Raji (cell line): Measurements from ENCODE around the gene SLC2A2.

Source experiments
- POLR2A ChIP-seq: IDR thresholded peaks from 2 replicates; pipeline ENCODE4 v1.6.1; 2011; ENCODE audit warnings: low read depth, low read length, control low read depth; ENCODE audit not compliant: insufficient read depth

The SLC2A2 gene

DNA sequence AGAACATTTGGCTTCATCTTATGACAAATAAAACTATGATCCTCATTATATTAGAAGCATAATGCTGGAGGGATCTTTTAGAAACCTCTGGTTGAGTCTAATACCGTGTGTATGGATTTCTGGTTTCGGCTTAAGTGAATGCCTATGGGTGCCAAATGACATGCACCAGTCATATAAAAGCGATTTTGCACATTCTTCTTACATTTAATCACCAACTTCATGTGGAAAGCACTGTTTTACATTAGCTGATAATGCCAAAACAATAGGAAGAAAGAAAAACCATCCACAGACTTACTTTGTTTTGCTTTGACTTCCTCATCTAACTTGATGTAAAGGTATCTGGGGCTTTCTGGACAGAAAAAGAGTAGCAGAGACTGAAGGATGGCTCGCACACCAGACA lies 20.9 kb downstream of the SLC2A2 start:
- no peak for TF ChIP-seq POLR2A

DNA sequence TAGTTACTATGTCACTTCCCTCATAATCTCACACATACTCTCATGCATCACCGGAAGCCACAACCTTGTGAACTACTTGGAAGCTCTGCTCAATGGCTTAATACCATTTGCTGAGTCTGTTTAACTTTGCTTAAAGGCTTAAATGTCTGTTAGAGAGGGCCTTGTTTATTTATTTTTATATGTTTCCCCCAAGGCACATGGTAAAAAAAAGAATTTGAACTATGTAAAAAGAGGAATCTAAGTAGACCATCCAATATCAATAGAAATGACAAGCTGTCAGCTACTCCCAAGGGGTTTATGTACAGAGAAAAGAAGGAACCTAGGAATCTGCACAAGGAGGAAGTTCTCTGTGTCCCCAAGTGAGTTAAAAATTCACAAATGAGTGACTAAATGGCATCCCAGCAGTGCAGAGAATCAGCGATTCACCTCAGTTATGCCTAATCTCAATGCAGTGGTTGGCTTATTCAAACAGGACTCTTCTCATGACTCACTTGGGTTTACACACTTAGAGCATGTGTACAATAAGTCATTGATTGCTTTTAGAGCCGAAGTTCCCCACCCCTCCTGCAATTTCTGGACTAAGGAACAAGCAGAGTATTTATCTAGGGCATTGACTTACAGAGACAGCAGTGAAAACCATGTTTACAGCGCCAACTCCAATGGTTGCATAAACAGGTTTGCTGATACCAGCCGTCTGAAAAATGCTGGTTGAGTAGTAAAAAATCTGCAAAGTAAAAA lies 24.4 kb downstream of the SLC2A2 start:
- TF ChIP-seq POLR2A, result no peak

DNA sequence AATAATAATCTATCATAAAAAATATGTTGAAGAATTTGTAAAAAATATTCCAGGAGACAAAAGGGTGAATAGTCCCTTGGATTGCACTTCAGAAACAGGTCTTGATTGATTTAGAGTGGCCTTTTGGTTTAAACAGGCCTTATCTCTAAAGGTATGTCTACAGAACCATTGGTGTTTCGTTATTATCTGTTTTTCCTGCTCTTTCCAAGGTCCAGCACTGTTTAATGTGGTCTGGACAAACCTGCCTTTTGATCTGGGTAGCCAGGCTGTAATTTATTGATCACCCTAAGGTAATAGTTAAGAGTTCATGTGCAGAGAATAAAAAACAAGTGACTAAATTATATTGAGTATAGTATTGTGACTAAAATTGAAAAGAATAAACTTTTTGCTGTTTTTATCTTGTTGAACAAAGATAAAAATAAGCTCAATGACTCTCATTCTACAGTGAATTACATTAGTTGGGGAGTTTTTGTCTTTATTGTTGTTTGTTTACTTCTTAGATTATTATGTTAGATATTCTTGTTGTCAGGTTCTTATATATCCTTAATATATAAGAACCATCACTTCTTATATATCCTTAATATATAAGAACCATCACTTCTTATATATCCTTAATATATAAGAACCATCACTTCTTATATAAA lies 25.1 kb downstream of the SLC2A2 start:
- no peak for TF ChIP-seq POLR2A

DNA sequence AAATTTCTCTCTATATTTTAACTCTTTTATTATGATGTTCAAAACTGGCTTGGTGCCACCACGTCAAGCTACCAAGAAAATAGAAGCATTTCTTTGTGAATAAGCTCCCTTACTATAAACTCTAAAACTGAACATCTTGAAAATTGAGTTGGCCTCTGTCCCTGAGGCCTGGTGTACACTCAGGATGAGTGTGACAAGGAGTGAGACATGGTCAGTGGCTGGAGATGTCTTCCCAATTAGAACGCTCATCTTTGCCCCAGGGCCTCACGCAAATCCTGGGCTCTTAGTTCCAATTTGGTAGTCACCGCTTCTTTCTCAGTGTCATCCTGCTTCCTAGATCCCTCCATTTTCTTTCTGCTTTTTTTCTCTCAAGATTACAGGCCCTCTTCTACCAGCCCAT lies 26.2 kb downstream of the SLC2A2 start:
- TF ChIP-seq POLR2A, result no peak

DNA sequence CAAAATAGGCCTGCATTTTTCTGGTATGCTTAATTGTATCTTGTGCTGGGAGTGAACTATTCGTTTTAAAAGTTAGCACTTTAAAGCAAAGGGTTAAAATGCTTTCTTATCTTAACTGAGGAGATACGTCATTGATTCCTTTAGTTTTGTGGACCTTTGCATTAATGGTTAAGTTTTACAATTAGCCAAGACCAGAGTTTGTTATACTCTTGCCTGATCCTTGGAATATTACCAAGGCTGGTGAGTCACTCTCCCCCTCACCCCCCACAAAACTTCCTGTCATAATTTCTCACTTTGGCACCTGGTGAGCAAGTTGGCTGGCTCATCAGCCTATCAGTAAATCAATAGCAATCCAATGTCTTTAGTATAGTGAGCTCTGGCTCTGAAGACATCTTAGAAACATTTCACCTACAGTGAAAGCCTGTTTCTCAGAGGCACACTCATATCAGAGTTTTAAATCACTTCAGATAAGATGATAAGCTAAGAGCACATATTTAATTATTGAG lies 26.7 kb downstream of the SLC2A2 start:
- TF ChIP-seq POLR2A, result no peak

DNA sequence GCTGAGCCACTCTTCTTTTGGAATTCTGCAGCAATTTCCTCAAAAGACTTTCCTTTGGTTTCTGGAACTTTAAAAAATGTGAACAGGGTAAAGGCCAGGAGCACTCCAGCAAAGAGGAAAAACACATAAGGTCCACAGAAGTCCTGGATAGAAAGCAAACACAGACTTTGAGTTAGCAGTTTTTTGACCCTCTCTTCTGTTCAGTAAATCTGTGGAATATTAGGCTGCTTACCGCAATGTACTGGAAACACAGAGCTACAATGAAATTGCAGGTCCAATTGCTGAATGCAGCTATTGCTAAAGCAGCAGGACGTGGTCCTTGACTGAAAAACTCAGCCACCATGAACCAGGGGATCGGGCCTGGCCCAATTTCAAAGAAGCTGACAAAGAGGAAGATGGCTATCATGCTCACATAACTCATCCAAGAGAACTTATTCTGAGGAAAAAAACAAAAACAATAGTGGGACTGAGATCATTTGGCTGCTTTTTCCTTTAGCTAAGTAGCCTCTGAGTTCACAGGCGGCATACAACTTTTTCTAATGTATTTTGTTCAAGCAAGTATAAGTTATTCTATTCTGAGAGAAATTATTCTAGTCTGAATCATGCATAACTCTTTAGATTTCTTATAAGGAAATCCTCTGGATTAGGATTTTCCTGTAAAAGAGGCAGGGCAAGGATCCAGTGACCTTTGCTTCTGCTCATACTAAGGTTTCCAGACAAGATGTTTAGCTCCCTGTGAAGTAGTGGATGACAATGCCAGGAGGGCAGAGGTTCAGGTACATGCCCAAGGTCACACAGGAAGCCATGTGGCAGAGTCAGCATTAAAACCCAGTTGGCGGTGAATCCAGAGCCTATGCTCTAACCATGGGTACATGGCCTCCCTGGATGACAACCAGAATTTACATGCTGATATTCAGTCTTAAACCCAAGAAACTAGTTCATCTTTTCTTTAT lies 28.3 kb downstream of the SLC2A2 start:
- TF ChIP-seq POLR2A, result no peak

DNA sequence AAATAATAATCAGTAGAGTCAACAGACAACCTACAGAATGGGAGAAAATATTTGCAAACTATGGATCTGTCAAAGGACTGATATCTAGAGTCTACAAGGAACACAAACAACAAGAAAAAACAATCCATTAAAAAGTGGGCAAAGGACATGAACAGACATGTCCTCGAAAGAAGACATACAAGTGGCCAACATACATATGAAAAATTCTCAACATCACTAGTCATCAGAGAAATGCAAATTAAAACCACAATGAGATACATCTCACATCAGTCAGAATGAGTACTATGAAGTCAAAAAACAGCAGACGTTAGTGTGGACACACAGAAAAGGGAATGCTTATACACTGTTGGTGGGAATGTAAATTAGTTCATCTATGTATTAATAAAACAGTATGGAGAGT lies 33.7 kb downstream of the SLC2A2 start:
- no peak for TF ChIP-seq POLR2A

DNA sequence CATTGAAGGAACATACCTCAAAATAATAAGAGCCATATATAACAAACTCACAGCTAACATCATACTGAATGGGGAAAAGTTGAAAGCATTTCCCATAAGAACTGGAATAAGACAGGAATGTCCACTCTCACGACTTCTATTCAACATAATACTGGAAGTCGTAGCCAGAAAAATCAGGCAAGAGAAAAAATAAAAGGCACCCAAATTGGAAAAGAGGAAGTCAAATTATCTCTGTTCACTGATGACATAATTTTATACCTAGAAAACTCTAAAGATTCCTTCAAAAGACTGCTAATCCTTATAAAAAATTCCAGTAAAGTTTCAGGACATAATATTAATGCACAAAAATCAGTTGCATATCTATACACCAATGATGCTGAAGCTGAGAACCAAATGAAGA lies 34.9 kb downstream of the SLC2A2 start:
- no peak for TF ChIP-seq POLR2A

DNA sequence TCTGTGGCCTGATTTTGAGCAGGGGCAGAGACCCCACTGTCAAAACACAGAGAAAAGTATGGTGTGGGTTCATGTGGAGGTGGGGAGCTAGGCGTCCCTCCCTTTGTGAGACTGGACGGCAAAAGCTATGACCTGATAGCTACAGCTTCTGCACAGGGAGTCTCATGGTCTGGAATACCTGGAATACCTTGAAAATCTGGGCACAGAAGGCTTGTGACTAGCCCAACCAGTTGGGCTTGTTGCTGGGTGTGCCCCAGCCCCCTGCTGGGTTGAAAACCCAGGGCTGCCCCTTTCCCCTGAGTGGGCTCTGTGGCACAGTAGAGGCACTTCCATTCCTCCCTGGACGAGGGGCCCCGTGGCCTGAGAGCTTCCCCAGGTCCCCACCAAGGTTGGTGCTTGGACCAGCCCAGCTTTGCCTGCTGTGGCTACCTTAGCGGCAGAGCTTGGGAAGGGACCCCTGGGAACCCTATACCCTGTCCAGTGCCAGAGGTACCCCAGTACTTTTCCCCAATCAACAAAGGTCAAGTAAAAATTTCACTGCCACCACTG lies 37.3 kb downstream of the SLC2A2 start:
- TF ChIP-seq POLR2A, result no peak

DNA sequence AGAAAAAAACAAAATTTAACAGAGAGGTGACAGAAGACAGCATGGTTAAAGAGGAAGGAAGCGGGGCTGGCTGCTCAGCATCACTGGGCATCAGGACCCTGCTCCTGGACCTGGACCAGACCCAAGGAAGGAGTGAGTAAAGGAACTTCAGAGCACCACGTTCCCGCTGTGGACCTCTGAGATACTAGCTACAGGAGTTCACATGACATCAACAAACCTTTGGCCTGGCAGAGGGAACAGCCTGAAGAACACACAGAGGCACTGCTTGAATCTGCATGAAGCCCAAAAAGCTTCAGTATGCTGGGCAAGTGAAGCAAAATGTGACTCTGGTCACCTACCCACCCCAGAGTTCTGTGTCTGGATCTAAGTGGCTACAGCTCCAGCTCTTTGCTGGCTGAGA lies 38.1 kb downstream of the SLC2A2 start:
- no peak for TF ChIP-seq POLR2A

DNA sequence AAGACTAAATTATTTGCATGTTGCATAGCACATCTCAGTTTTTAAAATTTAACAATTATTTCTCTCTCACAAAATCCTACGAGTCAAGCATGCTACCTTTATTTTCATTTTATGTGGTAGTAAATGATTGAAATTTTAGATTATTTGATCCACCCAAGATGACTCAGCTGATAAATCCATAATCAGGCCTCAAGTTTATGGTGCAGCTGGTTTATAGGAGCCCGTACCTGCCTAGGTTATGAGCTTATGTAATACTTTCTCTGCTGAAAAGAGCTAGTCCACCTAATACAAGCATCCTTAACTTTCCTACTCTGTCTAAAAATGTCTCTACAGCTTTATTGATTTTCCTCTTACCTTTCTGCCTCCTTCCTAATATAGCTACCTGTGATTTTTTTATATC lies 41.2 kb downstream of the SLC2A2 start:
- TF ChIP-seq POLR2A, result no peak

DNA sequence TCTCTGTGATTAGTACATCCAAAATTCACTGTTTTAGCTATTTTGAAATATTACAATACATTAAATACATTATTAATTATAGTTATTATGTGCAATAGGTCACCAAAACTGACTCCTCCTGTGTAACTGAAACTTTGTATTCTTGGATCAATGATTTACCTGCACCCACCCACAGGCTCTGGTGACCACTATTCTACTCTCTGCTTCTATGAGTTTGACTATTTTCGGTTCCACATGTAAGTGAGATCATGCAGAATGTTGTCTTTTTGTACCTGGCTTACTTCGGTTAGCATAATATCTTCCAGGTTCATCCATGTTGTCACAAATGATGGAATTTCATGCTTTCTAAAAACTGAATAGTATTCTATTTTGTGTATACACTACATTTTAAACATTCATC lies 43.8 kb downstream of the SLC2A2 start:
- TF ChIP-seq POLR2A, result no peak

DNA sequence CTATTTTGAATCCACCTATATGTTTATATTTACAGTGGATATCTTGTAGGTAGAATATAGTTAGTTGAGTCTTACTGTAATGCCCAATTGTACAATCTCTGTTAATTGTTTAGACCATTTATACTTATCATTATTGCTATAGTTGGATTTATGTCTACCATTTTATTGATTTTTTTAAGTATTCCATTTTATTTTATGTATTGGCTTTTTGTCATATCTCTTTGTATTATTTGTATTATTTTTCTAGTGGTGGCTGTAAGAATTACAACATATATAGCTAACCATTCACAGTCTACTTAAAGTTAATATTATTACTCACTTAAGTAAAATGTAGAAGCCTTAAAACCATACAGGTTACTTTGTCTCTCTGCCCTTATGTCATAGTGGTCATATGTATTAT lies 46.1 kb downstream of the SLC2A2 start:
- no peak for TF ChIP-seq POLR2A

DNA sequence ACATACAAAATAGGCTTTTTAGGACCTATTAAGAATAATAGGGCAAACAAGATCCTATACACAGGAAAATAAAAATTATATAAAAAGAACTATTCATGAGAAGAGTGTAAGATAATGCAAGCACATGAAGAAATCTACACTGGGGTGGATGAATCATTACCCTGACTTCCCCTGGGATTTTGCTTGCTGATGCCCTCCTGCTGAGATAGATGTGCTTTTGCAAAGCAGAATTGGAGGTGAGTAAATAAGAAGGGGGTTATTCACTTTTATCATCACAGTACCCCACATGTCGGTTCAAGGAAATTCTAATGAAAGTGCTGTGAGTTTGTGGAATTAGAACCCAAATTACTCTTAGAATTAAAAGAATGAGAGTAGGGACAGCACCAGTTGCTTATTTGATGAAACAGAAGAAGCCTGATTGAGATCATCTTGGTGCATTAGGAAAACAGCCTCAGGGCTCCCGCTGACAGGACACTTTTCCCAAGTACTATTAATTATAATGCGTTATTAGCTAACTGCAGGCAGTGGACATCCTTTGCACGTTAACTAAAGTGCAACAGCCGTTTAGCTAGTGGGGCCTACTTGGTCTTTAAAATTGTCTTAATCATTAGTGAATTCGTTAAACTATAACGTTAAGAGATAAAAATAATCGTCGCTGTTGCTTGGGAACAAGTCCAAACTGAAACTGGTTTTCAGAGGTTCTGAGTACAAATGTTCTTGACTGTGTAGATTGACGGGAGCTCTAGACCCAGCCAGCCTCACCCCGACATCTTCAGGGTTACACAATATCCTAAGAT lies 48.4 kb downstream of the SLC2A2 start:
- TF ChIP-seq POLR2A, result no peak

DNA sequence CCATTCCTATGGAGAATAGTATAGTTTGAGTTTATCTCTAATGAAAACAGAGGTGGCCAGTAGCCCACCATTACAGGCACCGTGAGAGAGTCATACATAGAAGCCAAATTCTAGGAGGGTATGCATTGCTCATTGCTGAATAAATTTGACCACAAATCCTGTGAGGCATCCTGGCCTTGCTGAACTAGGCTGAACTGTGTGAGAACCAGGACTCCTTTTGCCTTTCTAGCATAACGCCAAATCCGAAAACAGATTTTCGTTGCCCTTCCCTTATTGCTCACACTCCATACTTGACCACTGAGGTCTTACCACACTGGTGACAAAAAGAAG lies 50.4 kb downstream of the SLC2A2 start:
- no peak for TF ChIP-seq POLR2A
